IMR-90 (cell line): ENCODE results near the gene DPYSL3. TPM values are rescaled to one million over a fixed set of nuclear protein-coding genes. Genes with fewer than 3 reads are reported as not detected.

ENCODE experiments used
- ATAC-seq: fragments of 200-7000 bp; cut with Tn5 transposase; 2 replicates; pipeline ENCODE4 v1.9.1; 2020; ENCODE audit warnings: low read depth, mild to moderate bottlenecking, moderate library complexity
- BruUV-seq: library from RNA; stranded (reverse); fragments of 400-500 nt; replicated peaks from 2 replicates; lab custom pipeline; 2021; lab: Mats Ljungman, UMichigan
- CTCF ChIA-PET: fragments of 300-600 bp; formaldehyde crosslinking; extraction: SDS; loops from one replicate; lab custom pipeline; 2021; ENCODE audit warnings: antibody characterized with exemption; lab: Yijun Ruan, JAX
- POLR2A ChIA-PET: fragments of 300-600 bp; sonication (Branson Sonifier 250); formaldehyde crosslinking; loops from one replicate; lab custom pipeline; 2022; ENCODE audit warnings: antibody characterized with exemption; ENCODE audit not compliant: unreplicated experiment; lab: Charles Lee
- DNase-seq: peaks from one replicate; pipeline ENCODE4 v3.0.0; 2013
- H2AFZ ChIP-seq: replicated peaks from 2 replicates; pipeline ENCODE3; 2013; ENCODE audit warnings: low read length, mild to moderate bottlenecking; ENCODE audit not compliant: poor library complexity
- H2AK5ac ChIP-seq: 2 replicates; pipeline ENCODE4 v1.6.1; 2013; ENCODE audit warnings: low read depth, low read length, inconsistent platforms
- H2AK9ac ChIP-seq: replicated peaks from 2 replicates; pipeline ENCODE3; 2013; ENCODE audit warnings: mild to moderate bottlenecking, low read depth, low read length, moderate library complexity; ENCODE audit not compliant: poor library complexity
- H2BK120ac ChIP-seq: 2 replicates; pipeline ENCODE4 v1.6.1; 2013; ENCODE audit warnings: low read depth, low read length, inconsistent platforms
- H2BK15ac ChIP-seq: 3 replicates; pipeline ENCODE4 v1.6.1; 2013; ENCODE audit warnings: low read depth, low read length, inconsistent platforms
- H2BK20ac ChIP-seq: 2 replicates; pipeline ENCODE4 v1.6.1; 2013; ENCODE audit warnings: low read depth, mild to moderate bottlenecking, inconsistent platforms, low read length, moderate library complexity
- H2BK5ac ChIP-seq: 2 replicates; pipeline ENCODE4 v1.6.1; 2013; ENCODE audit warnings: mild to moderate bottlenecking, low read depth, low read length, inconsistent platforms; ENCODE audit not compliant: poor library complexity, severe bottlenecking
- H3K14ac ChIP-seq: replicated peaks from 2 replicates; pipeline ENCODE4 v1.6.1; 2013; ENCODE audit warnings: low read depth, low read length, inconsistent platforms
- H3K18ac ChIP-seq: 2 replicates; pipeline ENCODE4 v1.6.1; 2013; ENCODE audit warnings: low read depth, low read length, control low read depth
- H3K23ac ChIP-seq: 2 replicates; pipeline ENCODE4 v1.6.1; 2013; ENCODE audit warnings: low read depth, low read length, inconsistent platforms
- H3K27ac ChIP-seq: 2 replicates; pipeline ENCODE4 v1.5.1; 2013; ENCODE audit warnings: mild to moderate bottlenecking, control low read depth, low read length; ENCODE audit not compliant: insufficient read depth
- H3K27me3 ChIP-seq: 2 replicates; pipeline ENCODE4 v1.6.1; 2013; ENCODE audit warnings: low read length; ENCODE audit not compliant: control insufficient read depth, insufficient read depth
- H3K36me3 ChIP-seq: 2 replicates; pipeline ENCODE4 v1.6.1; 2013; ENCODE audit warnings: low read length, mixed read lengths; ENCODE audit not compliant: control insufficient read depth, insufficient read depth
- H3K4ac ChIP-seq: 2 replicates; pipeline ENCODE4 v1.6.1; 2013; ENCODE audit warnings: low read depth, low read length, inconsistent platforms
- H3K4me1 ChIP-seq: 2 replicates; pipeline ENCODE4 v1.6.1; 2013; ENCODE audit warnings: low read length, mixed read lengths; ENCODE audit not compliant: control insufficient read depth, insufficient read depth
- H3K4me2 ChIP-seq: 2 replicates; pipeline ENCODE4 v1.6.1; 2013; ENCODE audit warnings: low read depth, mild to moderate bottlenecking, control low read depth, low read length, moderate library complexity
- H3K4me3 ChIP-seq: 2 replicates; pipeline ENCODE4 v1.5.1; 2013; ENCODE audit warnings: low read depth, mild to moderate bottlenecking, control low read depth, low read length, moderate library complexity; ENCODE audit not compliant: insufficient read depth
- H3K56ac ChIP-seq: 2 replicates; pipeline ENCODE4 v1.6.1; 2013; ENCODE audit warnings: low read length, inconsistent platforms; ENCODE audit not compliant: insufficient read depth; ENCODE audit errors: extremely low read depth
- H3K79me1 ChIP-seq, 2 experiments: 2 replicates each; pipeline ENCODE4 v1.6.1; 2013; ENCODE audit warnings: low read length in 2 of 2, inconsistent platforms in 1 of 2, low read depth in 1 of 2
- H3K9ac ChIP-seq: 2 replicates; pipeline ENCODE4 v1.6.1; 2013; ENCODE audit warnings: low read depth, low read length, control low read depth
- H3K9me1 ChIP-seq: 2 replicates; pipeline ENCODE4 v1.6.1; 2013; ENCODE audit warnings: low read length, inconsistent platforms; ENCODE audit not compliant: insufficient read depth
- H3K9me3 ChIP-seq: 2 replicates; pipeline ENCODE4 v1.6.1; 2013; ENCODE audit warnings: low read length; ENCODE audit not compliant: control insufficient read depth, insufficient read depth
- H4K20me1 ChIP-seq: 2 replicates; pipeline ENCODE4 v1.6.1; 2013; ENCODE audit warnings: low read length, inconsistent platforms; ENCODE audit not compliant: insufficient read depth
- H4K5ac ChIP-seq: 2 replicates; pipeline ENCODE4 v1.6.1; 2013; ENCODE audit warnings: mild to moderate bottlenecking, low read depth, low read length, control low read depth
- H4K8ac ChIP-seq, 2 experiments: 2 replicates each; pipeline ENCODE4 v1.6.1; 2013; ENCODE audit warnings: low read depth in 2 of 2, low read length in 2 of 2, control low read depth in 1 of 2, inconsistent platforms in 1 of 2
- H4K91ac ChIP-seq: 2 replicates; pipeline ENCODE4 v1.6.1; 2013; ENCODE audit warnings: low read depth, low read length, inconsistent platforms; ENCODE audit not compliant: insufficient read depth
- NFE2L2 ChIP-seq: fragments of 150-350 bp; IDR thresholded peaks from 2 replicates; pipeline ENCODE4 v1.6.1; 2016; ENCODE audit warnings: low read depth, mild to moderate bottlenecking, low read length
- USF2 ChIP-seq: fragments of 150-350 bp; IDR thresholded peaks from 2 replicates; pipeline ENCODE4 v1.6.1; 2017; ENCODE audit warnings: mild to moderate bottlenecking, antibody characterized with exemption, low read length, low read depth
- WGBS, 2 experiments: methylation state at CpG; one replicate each; pipeline versions ENCODE4 v1.1.5 to v1.1.7; 2013; ENCODE audit warnings: missing lambda C conversion rate in 2 of 2; ENCODE audit not compliant: insufficient read length in 1 of 2; ENCODE audit errors: extremely low coverage in 2 of 2; 5-methylcytosine and 5-hydroxymethylcytosine counted together
- dilution Hi-C: fragments of 300-500 bp; cut with HindIII; formaldehyde crosslinking; loops from one replicate; pipeline ENCODE4 v1.14.3; 2018; ENCODE audit warnings: low sequenced_read_pairs; ENCODE audit not compliant: unreplicated experiment
- in situ Hi-C: fragments of 300-500 bp; cut with MboI; formaldehyde crosslinking; loops from 3 replicates; pipeline ENCODE4 v1.14.3; 2019; ENCODE audit warnings: low sequenced_read_pairs, inconsistent platforms, mixed read lengths
- intact Hi-C: fragments of 100-400 bp; cut with micrococcal nuclease; formaldehyde crosslinking; loops from 2 replicates; pipeline ENCODE4 v1.10.0; 2022
- polyA plus RNA-seq, 3 experiments: library from polyadenylated mRNA; depleted of rRNA; stranded (reverse); fragments of >200 nt; gene quantifications; 2 replicates each; pipeline ENCODE4 v1.2.3, GENCODE V29; 2012; ENCODE audit warnings: low replicate concordance in 1 of 3
- total RNA-seq: library from RNA; depleted of rRNA; stranded (reverse); fragments of >200 nt; gene quantifications from 2 replicates; pipeline ENCODE4 v1.2.3, GENCODE V29; 2012

Gene DPYSL3
- total and polyA plus RNA-seq, 2 of the 4 experiments (the other 2 are of a cell fraction): 50.2 to 60.9 TPM

- H3K79me1 ChIP-seq: peaks cover 0 to 22% of the 10 kb centered on the region in 2 experiments; a peak in 2 of 4 replicates
These were observed 105.2 kb downstream of the DPYSL3 start for GRCh38 chr5:147404706-147405105.

More at GRCh38 chr5:147404706-147405105, 105.2 kb downstream of the DPYSL3 start:
- TF ChIP-seq NFE2L2 (no peak), USF2 (peak; percentile 54)
- DNase-seq: no peak
- dilution Hi-C loops: no loop called here
- no peak overlapping the region for H3K9ac ChIP-seq
- peak overlapping the region; percentile 4 for H4K5ac ChIP-seq
- no peak overlapping the region for H3K4me3 ChIP-seq
- peak overlapping the region; percentile 83 for H2BK20ac ChIP-seq
- H4K20me1 ChIP-seq: 0 out of 2 replicates have a peak, but pooled peaks cover 5% of the 10 kb centered on the region
- peak overlapping the region; percentile 87 for H3K4ac ChIP-seq
- WGBS, 2 experiments: 100% methylated on average over 1 of the region's 1 CpG; no CpG with 5 or more reads in 1 of the 2 experiments
- H3K36me3 ChIP-seq: peaks cover 5% of the 10 kb centered on the region; the same call in 1 of the 2 replicates
- no TSS peak for BruUV-seq
- H3K56ac ChIP-seq: no peak overlapping the region
- H3K4me2 ChIP-seq: peak overlapping the region; percentile 24
- H2BK120ac ChIP-seq: peak overlapping the region; percentile 91
- H2AK5ac ChIP-seq: peak overlapping the region; percentile 55
- intact Hi-C loops: loop anchor here (5.0 kb wide), 2 partner anchors 48 to 153 kb away; no protein-coding TSS in a partner anchor
- peaks cover 15% of the 10 kb centered on the region for H3K4me1 ChIP-seq
- H2AFZ ChIP-seq: peak overlapping the region; percentile 90
- H3K14ac ChIP-seq: peak overlapping the region; percentile 75
- in situ Hi-C loops: no loop called here
- H2AK9ac ChIP-seq: peak overlapping the region; percentile 76
- peak overlapping the region; percentile 64 for H3K18ac ChIP-seq
- peak overlapping the region; percentile 87; the same call in 2 of the 3 replicates for H2BK15ac ChIP-seq
- H3K27ac ChIP-seq: peak overlapping the region; percentile 93
- H3K9me1 ChIP-seq: peaks cover 29% of the 10 kb centered on the region
- CTCF ChIA-PET: interaction anchor here (0.7 to 1.8 kb wide), 4 partner anchors 30 to 948 kb away, joined by 3 to 7 read pairs (median 3); no protein-coding TSS in a partner anchor
- POLR2A ChIA-PET: no interaction called here
- H2BK5ac ChIP-seq: peak overlapping the region; percentile 85
- H3K9me3 ChIP-seq: no peaks in the 10 kb centered on the region
- no peaks in the 10 kb centered on the region for H3K27me3 ChIP-seq
- peak overlapping the region in 1 of 2 experiments; percentile 78; a peak in 2 of 4 replicates for H4K8ac ChIP-seq
- no peak for ATAC-seq
- peak overlapping the region; percentile 71; the same call in 1 of the 2 replicates for H3K23ac ChIP-seq
- H4K91ac ChIP-seq: peak overlapping the region; percentile 81
